Lower leg skin (tissue), 3 donors: ENCODE results near the gene GPATCH2L.

ENCODE experiments used
- CTCF ChIP-seq, 3 donors: fragments of 450-650 bp; IDR thresholded peaks; one replicate each; pipeline ENCODE4 v1.5.1; 2016; ENCODE audit warnings: antibody characterized with exemption in 3 of 3, mild to moderate bottlenecking in 3 of 3, moderate library complexity in 2 of 3
- POLR2A ChIP-seq, 2 donors: fragments of 450-650 bp; IDR thresholded peaks; one replicate each; pipeline ENCODE4 v1.6.1; 2016 to 2017; ENCODE audit warnings: antibody characterized with exemption in 2 of 2, mild to moderate bottlenecking in 1 of 2, moderate library complexity in 1 of 2

GRCh38 chr14:76109087-76109880 lies 42.4 kb upstream of the GPATCH2L start:
- TF ChIP-seq CTCF (IDR thresholded peaks at IDR 0.05) (no peak), POLR2A (IDR thresholded peaks at IDR 0.05) (no peak)
